HUES48 (cell line): ENCODE data around the gene NOD1.

Experiments used
- H3K27ac ChIP-seq: one replicate; pipeline ENCODE4 v1.7.0; 2013; ENCODE audit warnings: low read depth, low read length, inconsistent platforms
- H3K27me3 ChIP-seq: 2 replicates; pipeline ENCODE4 v1.6.1; 2013; ENCODE audit warnings: mild to moderate bottlenecking, low read length; ENCODE audit not compliant: control insufficient read depth, insufficient read depth
- H3K36me3 ChIP-seq: 2 replicates; pipeline ENCODE4 v1.6.1; 2013; ENCODE audit warnings: low read length; ENCODE audit not compliant: control insufficient read depth, insufficient read depth
- H3K4me1 ChIP-seq: 2 replicates; pipeline ENCODE4 v1.6.1; 2013; ENCODE audit warnings: mild to moderate bottlenecking, low read length; ENCODE audit not compliant: control insufficient read depth, insufficient read depth
- H3K4me3 ChIP-seq: 2 replicates; pipeline ENCODE4 v1.5.1; 2013; ENCODE audit warnings: mild to moderate bottlenecking, low read depth, low read length
- H3K9ac ChIP-seq: 2 replicates; pipeline ENCODE4 v1.6.1; 2013; ENCODE audit warnings: mild to moderate bottlenecking, low read depth, low read length, moderate library complexity
- H3K9me3 ChIP-seq: 2 replicates; pipeline ENCODE4 v1.6.1; 2013; ENCODE audit warnings: low read length; ENCODE audit not compliant: control insufficient read depth, insufficient read depth

The NOD1 gene

GRCh38 chr7:30475580-30475979 is 3.0 kb downstream of the NOD1 start:
- H3K4me3 ChIP-seq, result no peak overlapping the region
- no peak overlapping the region for H3K9ac ChIP-seq
- H3K9me3 ChIP-seq, result no peaks in the 10 kb centered on the region
- H3K27me3 ChIP-seq, result peaks cover 12% of the 10 kb centered on the region
- no peaks in the 10 kb centered on the region for H3K36me3 ChIP-seq
- H3K4me1 ChIP-seq, result peaks cover 7% of the 10 kb centered on the region; the same call in 1 of the 2 replicates
- H3K27ac ChIP-seq, result no peak overlapping the region

- Histone ChIP-seq H3K27me3 (peaks cover 11% of the 10 kb centered on the region), H3K27ac (no peak overlapping the region), H3K36me3 (no peaks in the 10 kb centered on the region), H3K4me1 (peaks cover 9% of the 10 kb centered on the region; the same call in 1 of the 2 replicates), H3K4me3 (no peak overlapping the region), H3K9me3 (no peaks in the 10 kb centered on the region), H3K9ac (no peak overlapping the region)
Observed at GRCh38 chr7:30474893-30475292, 3.7 kb downstream of the NOD1 start.

GRCh38 chr7:30474485-30474884 is 4.1 kb downstream of the NOD1 start:
- H3K27me3 ChIP-seq, result peaks cover 8% of the 10 kb centered on the region; the same call in 1 of the 2 replicates
- H3K27ac ChIP-seq, result no peak overlapping the region
- no peaks in the 10 kb centered on the region for H3K36me3 ChIP-seq
- peaks cover 13% of the 10 kb centered on the region; the same call in 1 of the 2 replicates for H3K4me1 ChIP-seq
- no peaks in the 10 kb centered on the region for H3K9me3 ChIP-seq
- H3K9ac ChIP-seq, result no peak overlapping the region
- H3K4me3 ChIP-seq, result no peak overlapping the region

GRCh38 chr7:30473903-30474302 is 4.7 kb downstream of the NOD1 start:
- no peaks in the 10 kb centered on the region for H3K9me3 ChIP-seq
- no peak overlapping the region for H3K9ac ChIP-seq
- H3K4me1 ChIP-seq, result peaks cover 11% of the 10 kb centered on the region
- H3K27ac ChIP-seq, result no peak overlapping the region
- no peaks in the 10 kb centered on the region for H3K36me3 ChIP-seq
- H3K27me3 ChIP-seq, result peaks cover 5% of the 10 kb centered on the region; the same call in 1 of the 2 replicates
- no peak overlapping the region for H3K4me3 ChIP-seq

GRCh38 chr7:30472784-30473775 is 5.5 kb downstream of the NOD1 start:
- H3K4me1 ChIP-seq, result peaks cover 17% of the 10 kb centered on the region
- H3K9me3 ChIP-seq, result no peaks in the 10 kb centered on the region
- no peak overlapping the region for H3K27ac ChIP-seq
- H3K9ac ChIP-seq, result no peak overlapping the region
- H3K4me3 ChIP-seq, result no peak overlapping the region
- peaks cover 3% of the 10 kb centered on the region; the same call in 1 of the 2 replicates for H3K27me3 ChIP-seq
- H3K36me3 ChIP-seq, result no peaks in the 10 kb centered on the region

GRCh38 chr7:30472081-30472783 is 6.4 kb downstream of the NOD1 start:
- Histone ChIP-seq H3K9me3 (no peaks in the 10 kb centered on the region), H3K27me3 (no peaks in the 10 kb centered on the region), H3K36me3 (no peaks in the 10 kb centered on the region), H3K27ac (no peak overlapping the region), H3K4me1 (peaks cover 15% of the 10 kb centered on the region), H3K9ac (no peak overlapping the region), H3K4me3 (no peak overlapping the region)

- Histone ChIP-seq H3K27me3 (no peaks in the 10 kb centered on the region), H3K9ac (no peak overlapping the region), H3K9me3 (no peaks in the 10 kb centered on the region), H3K4me3 (no peak overlapping the region), H3K36me3 (no peaks in the 10 kb centered on the region), H3K4me1 (peaks cover 15% of the 10 kb centered on the region), H3K27ac (no peak overlapping the region)
Observed at GRCh38 chr7:30471205-30471604, 7.4 kb downstream of the NOD1 start.

- Histone ChIP-seq H3K4me1 (peaks cover 15% of the 10 kb centered on the region), H3K27me3 (no peaks in the 10 kb centered on the region), H3K36me3 (no peaks in the 10 kb centered on the region), H3K4me3 (no peak overlapping the region), H3K9me3 (no peaks in the 10 kb centered on the region), H3K27ac (no peak overlapping the region), H3K9ac (no peak overlapping the region)
Observed at GRCh38 chr7:30470771-30471170, 7.8 kb downstream of the NOD1 start.

- Histone ChIP-seq H3K9ac (no peak overlapping the region), H3K27ac (no peak overlapping the region), H3K36me3 (no peaks in the 10 kb centered on the region), H3K4me3 (no peak overlapping the region), H3K9me3 (no peaks in the 10 kb centered on the region), H3K4me1 (peaks cover 15% of the 10 kb centered on the region), H3K27me3 (no peaks in the 10 kb centered on the region)
Observed at GRCh38 chr7:30470163-30470770, 8.3 kb downstream of the NOD1 start.

GRCh38 chr7:30469303-30469702 is 9.3 kb downstream of the NOD1 start:
- Histone ChIP-seq H3K27me3 (no peaks in the 10 kb centered on the region), H3K4me3 (no peak overlapping the region), H3K9me3 (no peaks in the 10 kb centered on the region), H3K36me3 (no peaks in the 10 kb centered on the region), H3K27ac (peak overlapping the region; percentile 57), H3K4me1 (peaks cover 15% of the 10 kb centered on the region), H3K9ac (no peak overlapping the region)
